K562 (cell line): ENCODE measurements around the gene FCSK. TPM values are rescaled to one million over a fixed set of nuclear protein-coding genes. Genes with fewer than 3 reads are reported as not detected.

Experiments
- BCOR ChIP-seq: fragments of 450-650 bp; IDR thresholded peaks from 2 replicates; pipeline ENCODE4 v1.6.1; 2016
- COPS2 ChIP-seq: fragments of 450-650 bp; conservative IDR thresholded peaks from 2 replicates; pipeline ENCODE4 v1.6.1; 2016; ENCODE audit warnings: mild to moderate bottlenecking, moderate library complexity
- CTBP1 ChIP-seq: fragments of 450-650 bp; IDR thresholded peaks from 2 replicates; pipeline ENCODE4 v1.6.1; 2016; ENCODE audit warnings: borderline replicate concordance
- NELFE ChIP-seq: IDR thresholded peaks from 2 replicates; pipeline ENCODE4 v1.6.1; 2011; ENCODE audit warnings: mild to moderate bottlenecking; ENCODE audit not compliant: insufficient read depth, insufficient read length
- NR4A1 ChIP-seq, 2 experiments: fragments of 250-450 bp in 1 of 2; fragments of 450-650 bp in 1 of 2; sonication (Bioruptor Pico) in 1 of 2; IDR thresholded peaks; 2 replicates each; pipeline versions ENCODE4 v1.4.0 to v1.6.1; 2016 to 2020; ENCODE audit warnings: mild to moderate bottlenecking in 2 of 2, missing compliant biosample characterization in 1 of 2, missing genetic modification characterization in 1 of 2, moderate library complexity in 1 of 2
- RAD21 ChIP-seq, 2 experiments: fragments of 250-450 bp in 1 of 2; fragments of 450-650 bp in 1 of 2; sonication (Bioruptor Pico) in 1 of 2; formaldehyde crosslinking in 1 of 2; IDR thresholded peaks in 1 of 2; conservative IDR thresholded peaks in 1 of 2; 2 replicates each; pipeline versions ENCODE4 v1.4.0 to v1.8.0; 2020 to 2022; ENCODE audit warnings: mild to moderate bottlenecking in 2 of 2, moderate library complexity in 1 of 2
- RBBP5 ChIP-seq: fragments of 200-600 bp; sonication (generic); IDR thresholded peaks from 2 replicates; pipeline ENCODE4 v1.6.1; 2012; ENCODE audit warnings: borderline replicate concordance, mild to moderate bottlenecking, low read length, control low read depth, inconsistent platforms; ENCODE audit not compliant: insufficient read depth, poor library complexity, severe bottlenecking
- SMAD4 ChIP-seq: fragments of 250-450 bp; sonication (Bioruptor Pico); conservative IDR thresholded peaks from 2 replicates; pipeline ENCODE4 v1.8.0; 2021; ENCODE audit warnings: inconsistent platforms, mild to moderate bottlenecking, moderate library complexity
- TFAP4 ChIP-seq: sonication (generic); formaldehyde crosslinking; IDR thresholded peaks from 2 replicates; pipeline ENCODE4 v1.8.0; 2022; ENCODE audit warnings: missing genetic modification reagents, mild to moderate bottlenecking, moderate library complexity, borderline replicate concordance
- VEZF1 ChIP-seq: fragments of 200-800 bp; sonication (Bioruptor generic); IDR thresholded peaks from 2 replicates; pipeline ENCODE4 v1.6.1; 2017; ENCODE audit warnings: missing genetic modification characterization, missing compliant biosample characterization
- polyA plus RNA-seq, 8 experiments: library from polyadenylated mRNA; depleted of rRNA in 4 of 8; stranded (reverse) in 5 of 8; unstranded in 3 of 8; fragments of >200 nt; fragmentation: Nextera tagmentation in 2 of 8; fragmentation: Illumina TruSeq in 1 of 8; extraction: Ambion mirVana in 2 of 8; extraction: Trizol in 1 of 8; gene quantifications; 2 replicates each; pipeline versions ENCODE4 v1.2.1 to v1.2.3, GENCODE V29; 2011 to 2014; ENCODE audit warnings: inconsistent platforms in 1 of 8, missing spikeins in 1 of 8
- total RNA-seq, 7 experiments: library from RNA; depleted of rRNA in 6 of 7; stranded (reverse); fragments of >200 nt in 6 of 7; fragmentation: Illumina TruSeq in 2 of 7; extraction: Trizol in 2 of 7; gene quantifications; 2 replicates each; pipeline versions ENCODE4 v1.2.1 to v1.2.3, GENCODE V29; 2011 to 2021; ENCODE audit warnings: low replicate concordance in 1 of 7
- TF ChIP-seq, protein P1 (sequence below): fragments of 450-650 bp; IDR thresholded peaks from 2 replicates; pipeline ENCODE4 v1.6.1; 2018; ENCODE audit not compliant: partially characterized antibody

Gene FCSK
- total and polyA plus RNA-seq, 9 of the 15 experiments (the other 6 are each of a cell fraction or from before 2014, with no cell fraction given): 0.92 to 18.6 (median 8.3) TPM

- TF ChIP-seq, protein P1, sequence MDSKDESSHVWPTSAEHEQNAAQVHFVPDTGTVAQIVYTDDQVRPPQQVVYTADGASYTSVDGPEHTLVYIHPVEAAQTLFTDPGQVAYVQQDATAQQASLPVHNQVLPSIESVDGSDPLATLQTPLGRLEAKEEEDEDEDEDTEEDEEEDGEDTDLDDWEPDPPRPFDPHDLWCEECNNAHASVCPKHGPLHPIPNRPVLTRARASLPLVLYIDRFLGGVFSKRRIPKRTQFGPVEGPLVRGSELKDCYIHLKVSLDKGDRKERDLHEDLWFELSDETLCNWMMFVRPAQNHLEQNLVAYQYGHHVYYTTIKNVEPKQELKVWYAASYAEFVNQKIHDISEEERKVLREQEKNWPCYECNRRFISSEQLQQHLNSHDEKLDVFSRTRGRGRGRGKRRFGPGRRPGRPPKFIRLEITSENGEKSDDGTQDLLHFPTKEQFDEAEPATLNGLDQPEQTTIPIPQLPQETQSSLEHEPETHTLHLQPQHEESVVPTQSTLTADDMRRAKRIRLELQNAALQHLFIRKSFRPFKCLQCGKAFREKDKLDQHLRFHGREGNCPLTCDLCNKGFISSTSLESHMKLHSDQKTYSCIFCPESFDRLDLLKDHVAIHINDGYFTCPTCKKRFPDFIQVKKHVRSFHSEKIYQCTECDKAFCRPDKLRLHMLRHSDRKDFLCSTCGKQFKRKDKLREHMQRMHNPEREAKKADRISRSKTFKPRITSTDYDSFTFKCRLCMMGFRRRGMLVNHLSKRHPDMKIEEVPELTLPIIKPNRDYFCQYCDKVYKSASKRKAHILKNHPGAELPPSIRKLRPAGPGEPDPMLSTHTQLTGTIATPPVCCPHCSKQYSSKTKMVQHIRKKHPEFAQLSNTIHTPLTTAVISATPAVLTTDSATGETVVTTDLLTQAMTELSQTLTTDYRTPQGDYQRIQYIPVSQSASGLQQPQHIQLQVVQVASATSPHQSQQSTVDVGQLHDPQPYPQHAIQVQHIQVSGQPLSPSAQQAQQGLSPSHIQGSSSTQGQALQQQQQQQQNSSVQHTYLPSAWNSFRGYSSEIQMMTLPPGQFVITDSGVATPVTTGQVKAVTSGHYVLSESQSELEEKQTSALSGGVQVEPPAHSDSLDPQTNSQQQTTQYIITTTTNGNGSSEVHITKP: peak; percentile 8
- 0 out of 2 replicates have a peak, but pooled peaks have one; percentile 30 for TF ChIP-seq CTBP1
- peak; percentile 29 to 62; a peak in 3 of 4 replicates for TF ChIP-seq RAD21 (CRISPR knock-in tag; conservative IDR thresholded peaks at IDR 0.05 in 1 of 2, IDR thresholded peaks at IDR 0.05 in 1 of 2)
- no peak for TF ChIP-seq RBBP5
- TF ChIP-seq COPS2: no peak
- peak; percentile 80 for TF ChIP-seq VEZF1 (CRISPR knock-in tag)
- TF ChIP-seq NELFE: no peak
- TF ChIP-seq TFAP4 (CRISPR knock-in tag): peak; percentile 53; the same call in 1 of the 2 replicates
- no peak for TF ChIP-seq SMAD4 (CRISPR knock-in tag)
- peak; percentile 34; the same call in 1 of the 2 replicates for TF ChIP-seq BCOR
- 0 out of 2 replicates have a peak, but pooled peaks have one; percentile 22 for TF ChIP-seq NR4A1 (CRISPR knock-in tag; IDR thresholded peaks at IDR 0.05)
- no peak for TF ChIP-seq NR4A1 (tag; IDR thresholded peaks at IDR 0.05)
Observed at GRCh38 chr16:70421473-70422311, 32.7 kb upstream of the FCSK start (continued).
